ENCODE measurements around the gene CCDC187. TPM values are rescaled to one million over a fixed set of nuclear protein-coding genes. Genes with fewer than 3 reads are reported as not detected.

CCDC187 gene
- polyA plus RNA-seq, 1 donor from 2014 or later: 0.15 TPM

- peaks cover 0 to 1% (median 0%) of the 10 kb centered on the region in 3 donors for H3K4me1 Mint-ChIP-seq
- no peak overlapping the region for H3K27ac Mint-ChIP-seq
- no peaks in the 10 kb centered on the region for H3K36me3 Mint-ChIP-seq
- H3K9me3 Mint-ChIP-seq: no peaks in the 10 kb centered on the region
- H3K27me3 Mint-ChIP-seq: peaks cover 6% of the 10 kb centered on the region
- no peak overlapping the region for H3K4me3 Mint-ChIP-seq
These were observed 52.4 kb downstream of the CCDC187 start for GRCh38 chr9:136251264-136252115.

- peaks cover 6% of the 10 kb centered on the region for H3K27me3 Mint-ChIP-seq
- H3K27ac Mint-ChIP-seq: peak overlapping the region in 1 of 3 donors; percentile 42
- no peaks in the 10 kb centered on the region for H3K36me3 Mint-ChIP-seq
- H3K9me3 Mint-ChIP-seq: no peaks in the 10 kb centered on the region
- H3K4me1 Mint-ChIP-seq: peaks cover 4 to 5% (median 4%) of the 10 kb centered on the region in 3 donors
- no peak overlapping the region for H3K4me3 Mint-ChIP-seq
These were observed 53.2 kb downstream of the CCDC187 start for GRCh38 chr9:136250676-136251075.

DNA sequence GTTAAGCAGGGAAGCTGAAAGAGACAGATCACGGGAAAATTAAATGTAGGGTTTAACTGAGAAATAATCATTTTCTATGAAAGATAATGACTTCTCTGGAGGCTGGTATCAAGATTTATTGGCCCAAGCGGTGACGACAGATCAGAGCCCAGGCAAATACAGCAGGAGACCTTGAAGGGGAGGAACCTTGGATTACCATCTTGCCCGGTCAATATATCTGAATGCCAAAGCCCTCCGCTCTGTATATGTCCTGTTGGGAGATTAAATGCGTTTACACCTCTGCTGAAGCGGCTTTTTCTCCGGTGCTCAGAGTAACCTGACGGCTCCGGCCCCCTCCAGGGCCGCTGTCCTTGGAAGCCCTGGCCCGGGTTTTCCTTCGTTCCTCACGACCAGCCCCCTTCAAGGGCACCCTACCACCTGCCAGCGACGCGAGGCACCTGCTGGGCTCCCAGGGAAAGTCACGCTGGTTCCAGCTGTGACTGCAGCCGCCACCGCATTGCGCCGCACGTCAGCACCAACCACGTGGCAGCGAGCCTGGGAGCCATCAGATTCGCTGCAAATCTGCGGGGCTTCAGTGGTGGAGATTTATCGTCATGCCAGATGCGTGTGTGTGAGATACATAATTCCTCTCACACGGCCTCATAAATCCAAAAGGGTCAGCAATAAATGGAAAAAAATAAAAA lies 53.9 kb downstream of the CCDC187 start:
- Mint-ChIP-seq H3K27ac (peak overlapping the region in 2 of 3 donors; percentile 42 to 43), H3K4me3 (no peak overlapping the region), H3K4me1 (peaks cover 4 to 5% (median 4%) of the 10 kb centered on the region in 3 donors), H3K9me3 (no peaks in the 10 kb centered on the region), H3K36me3 (no peaks in the 10 kb centered on the region), H3K27me3 (peaks cover 3% of the 10 kb centered on the region)

DNA sequence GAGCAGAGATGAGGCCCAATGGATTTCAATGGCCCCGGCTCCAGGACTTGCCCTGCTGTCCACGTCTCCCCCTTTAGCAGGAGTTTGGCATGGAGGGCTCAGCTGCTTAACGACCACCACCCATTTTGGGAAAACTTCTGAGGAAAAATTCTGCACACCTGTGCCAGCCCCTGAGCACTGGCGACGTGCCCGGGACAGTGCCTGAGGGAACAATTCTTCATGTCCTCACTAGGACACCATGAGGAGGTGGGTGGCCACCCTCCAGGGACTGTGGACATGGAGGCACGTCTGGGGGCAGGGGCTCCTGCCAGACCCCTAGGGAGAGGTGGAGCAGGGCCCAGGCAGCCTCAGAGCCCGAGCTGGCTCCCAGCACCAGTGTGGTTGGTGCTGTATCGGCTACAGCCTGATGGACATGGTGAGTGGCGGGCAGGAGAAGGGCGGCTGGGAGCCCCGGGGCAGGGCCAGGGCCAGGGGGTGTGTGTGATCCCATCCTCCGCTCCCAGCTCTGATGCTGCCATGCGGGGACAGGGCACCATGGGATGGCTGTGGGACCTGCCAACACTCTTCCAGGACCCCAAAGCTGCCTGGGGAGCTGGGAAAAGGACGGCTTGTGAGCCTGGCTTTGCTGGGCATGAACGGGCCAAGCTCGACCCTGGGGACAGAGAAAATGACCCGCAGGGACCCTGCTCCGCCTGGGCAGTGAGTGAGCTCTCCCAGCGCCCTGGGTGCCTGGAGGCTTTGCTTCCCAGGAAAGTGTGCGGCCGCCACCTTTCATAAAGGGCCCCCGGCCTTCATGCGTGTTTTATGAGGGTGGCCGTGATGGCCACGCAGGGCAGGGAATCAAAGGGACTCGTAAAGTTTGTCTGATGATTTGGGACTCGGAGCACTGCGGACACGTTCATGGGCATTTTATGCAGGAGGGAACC lies 54.7 kb downstream of the CCDC187 start:
- Mint-ChIP-seq H3K36me3 (no peaks in the 10 kb centered on the region), H3K27me3 (peaks cover 3% of the 10 kb centered on the region), H3K4me3 (no peak overlapping the region), H3K9me3 (no peaks in the 10 kb centered on the region), H3K27ac (peak overlapping the region in 1 of 3 donors; percentile 42), H3K4me1 (peaks cover 11 to 13% (median 11%) of the 10 kb centered on the region in 3 donors)

GRCh38 chr9:136247947-136248637 lies 55.8 kb downstream of the CCDC187 start:
- Mint-ChIP-seq H3K27ac (peak overlapping the region in 2 of 3 donors; percentile 57 to 80), H3K9me3 (no peaks in the 10 kb centered on the region), H3K4me1 (peaks cover 22 to 24% (median 22%) of the 10 kb centered on the region in 3 donors), H3K27me3 (no peaks in the 10 kb centered on the region), H3K4me3 (peak overlapping the region in 2 of 4 donors; percentile 15 to 27), H3K36me3 (no peaks in the 10 kb centered on the region)

DNA sequence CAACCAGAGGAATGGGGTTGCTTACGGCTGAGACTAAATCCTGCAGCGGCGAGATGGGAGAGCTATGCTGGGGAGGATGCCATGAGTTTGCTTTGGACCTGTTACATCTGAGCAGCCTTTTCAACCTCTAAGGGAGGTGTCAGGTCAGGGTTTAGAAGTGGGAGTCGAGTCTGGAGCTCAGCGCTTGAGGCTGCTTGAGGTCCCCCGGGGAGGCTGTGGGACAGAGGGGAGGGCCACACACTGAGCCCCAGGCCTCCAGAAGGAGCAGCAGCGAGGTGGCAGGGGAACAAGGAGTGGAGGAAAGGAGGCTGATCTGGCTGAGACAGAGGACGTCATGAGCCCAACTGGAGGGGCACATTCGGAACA lies 56.4 kb downstream of the CCDC187 start:
- peak overlapping the region in 1 of 4 donors; percentile 85 for H3K4me3 Mint-ChIP-seq
- H3K27me3 Mint-ChIP-seq: no peaks in the 10 kb centered on the region
- peaks cover 27 to 29% (median 28%) of the 10 kb centered on the region in 3 donors for H3K4me1 Mint-ChIP-seq
- no peaks in the 10 kb centered on the region for H3K36me3 Mint-ChIP-seq
- peak overlapping the region in 1 of 3 donors; percentile 80 for H3K27ac Mint-ChIP-seq
- no peaks in the 10 kb centered on the region for H3K9me3 Mint-ChIP-seq

GRCh38 chr9:136246849-136247550 lies 56.9 kb downstream of the CCDC187 start:
- no peaks in the 10 kb centered on the region for H3K27me3 Mint-ChIP-seq
- peak overlapping the region in 2 of 4 donors; percentile 79 to 85 for H3K4me3 Mint-ChIP-seq
- H3K36me3 Mint-ChIP-seq: no peaks in the 10 kb centered on the region
- H3K27ac Mint-ChIP-seq: peak overlapping the region in 2 of 3 donors; percentile 76 to 80
- no peaks in the 10 kb centered on the region for H3K9me3 Mint-ChIP-seq
- H3K4me1 Mint-ChIP-seq: peaks cover 30 to 33% (median 31%) of the 10 kb centered on the region in 3 donors

GRCh38 chr9:136245219-136246150 lies 58.4 kb downstream of the CCDC187 start, which contains the start of gene QSOX2:
Gene QSOX2 (minus strand): TSS chr9:136245812. CDS start chr9:136245803, 9 bp downstream.
- Mint-ChIP-seq H3K36me3 (no peaks in the 10 kb centered on the region), H3K27me3 (no peaks in the 10 kb centered on the region), H3K4me1 (peaks cover 39 to 43% (median 42%) of the 10 kb centered on the region in 3 donors), H3K4me3 (peak within 1 kb of the TSS; percentile 95 to 99 (median 96)), H3K9me3 (no peaks in the 10 kb centered on the region), H3K27ac (peak within 1 kb of the TSS; percentile 80 to 97 (median 93))

DNA sequence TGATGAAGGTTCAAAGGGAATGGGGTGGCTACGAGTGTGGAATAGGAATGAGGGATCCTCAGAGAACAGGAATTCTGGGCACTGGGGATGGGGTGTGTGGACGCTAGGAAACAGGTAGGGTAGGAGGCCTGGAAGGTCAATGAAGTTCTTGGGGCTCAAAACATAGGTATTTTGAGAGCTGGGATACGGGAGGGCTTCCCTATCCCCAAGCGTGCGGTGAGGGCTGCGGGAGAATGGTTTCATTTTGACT lies 59.0 kb downstream of the CCDC187 start:
- H3K27ac Mint-ChIP-seq: peak overlapping the region; percentile 80 to 97 (median 93)
- no peaks in the 10 kb centered on the region for H3K9me3 Mint-ChIP-seq
- H3K36me3 Mint-ChIP-seq: no peaks in the 10 kb centered on the region
- no peaks in the 10 kb centered on the region for H3K27me3 Mint-ChIP-seq
- peaks cover 45 to 47% (median 47%) of the 10 kb centered on the region in 3 donors for H3K4me1 Mint-ChIP-seq
- peak overlapping the region; percentile 95 to 99 (median 96) for H3K4me3 Mint-ChIP-seq

- H3K9me3 Mint-ChIP-seq: no peaks in the 10 kb centered on the region
These were observed 59.5 kb downstream of the CCDC187 start for GRCh38 chr9:136244122-136244968.

DNA sequence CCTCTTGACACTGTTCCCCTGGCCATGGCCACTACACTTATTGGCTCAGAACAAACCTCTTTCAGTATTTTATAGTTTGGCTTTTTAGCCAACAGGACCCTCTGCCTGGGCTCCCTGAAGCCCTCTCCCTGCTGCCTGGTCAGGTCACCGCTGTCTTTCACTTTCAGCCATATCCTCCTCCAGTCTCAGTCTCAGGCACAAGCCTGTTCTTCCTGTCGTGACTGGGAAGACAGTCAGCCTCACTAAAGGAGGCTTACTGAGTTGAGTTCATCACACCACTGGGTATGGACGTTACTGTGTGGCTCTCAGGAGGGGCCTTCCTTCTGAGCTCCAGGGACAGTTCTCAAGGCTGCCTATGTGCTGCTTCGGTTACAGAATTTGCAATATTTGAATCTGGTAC lies 60.3 kb downstream of the CCDC187 start:
- Mint-ChIP-seq H3K36me3 (peaks cover 2% of the 10 kb centered on the region), H3K27me3 (no peaks in the 10 kb centered on the region), H3K4me1 (peaks cover 57 to 59% (median 57%) of the 10 kb centered on the region in 3 donors), H3K9me3 (no peaks in the 10 kb centered on the region), H3K4me3 (peak overlapping the region; percentile 95 to 99 (median 96)), H3K27ac (peak overlapping the region; percentile 80 to 97 (median 93))

More at GRCh38 chr9:136244122-136244968, 59.5 kb downstream of the CCDC187 start:
- peaks cover 50 to 52% (median 52%) of the 10 kb centered on the region in 3 donors for H3K4me1 Mint-ChIP-seq
- no peaks in the 10 kb centered on the region for H3K27me3 Mint-ChIP-seq
- H3K4me3 Mint-ChIP-seq: peak overlapping the region; percentile 95 to 99 (median 96)
- peak overlapping the region; percentile 80 to 97 (median 93) for H3K27ac Mint-ChIP-seq
- peaks cover 2% of the 10 kb centered on the region for H3K36me3 Mint-ChIP-seq

GRCh38 chr9:136242918-136243525 lies 60.9 kb downstream of the CCDC187 start:
- H3K36me3 Mint-ChIP-seq: peaks cover 2% of the 10 kb centered on the region
- peak overlapping the region; percentile 95 to 99 (median 96) for H3K4me3 Mint-ChIP-seq
- H3K4me1 Mint-ChIP-seq: peaks cover 63 to 65% (median 64%) of the 10 kb centered on the region in 3 donors
- peak overlapping the region in 2 of 3 donors; percentile 93 to 97 for H3K27ac Mint-ChIP-seq
- no peaks in the 10 kb centered on the region for H3K9me3 Mint-ChIP-seq
- H3K27me3 Mint-ChIP-seq: peaks cover 3% of the 10 kb centered on the region
